Right ventricle myocardium inferior (tissue), 1 donor: ENCODE results near the gene ANKAR. TPM values are rescaled to one million over a fixed set of nuclear protein-coding genes. Genes with fewer than 3 reads are reported as not detected.
"Not testable (repeated sequence)": the region's sequence is repeated elsewhere in the genome, so short reads cannot be mapped to it uniquely, and the experiment has no call there.

Experiments used
- ATAC-seq: fragments of 200-7000 bp; cut with Tn5 transposase; one replicate; pipeline ENCODE4 v1.9.1; 2020; ENCODE audit warnings: mild to moderate bottlenecking, moderate library complexity
- DNase-seq: peaks from one replicate; pipeline ENCODE4 v3.0.0; 2021; ENCODE audit errors: missing footprints
- intact Hi-C: fragments of 100-400 bp; cut with DNase I; formaldehyde crosslinking; loops from one replicate; pipeline ENCODE4 v1.11.0; 2022
- total RNA-seq: library from RNA; stranded (reverse); fragmentation: NEBNext Ultra II Directional; extraction: Animal tissue kit (Norgen Biotek cat#: 25700); gene quantifications from one replicate; pipeline ENCODE4 v1.2.1, GENCODE V29; 2021
- donor health status: DM: no; HTN: yes; CAD: no; lungs with severe emphysema.

ANKAR gene
- total RNA-seq, 1 donor from 2014 or later: 6.0 TPM

- ATAC-seq (peak; percentile 8), DNase-seq (no peak)
- intact Hi-C loops: no loop called here
Measured at GRCh38 chr2:189657867-189658266, 16.6 kb upstream of the ANKAR start.

- ATAC-seq (no peak), DNase-seq (no peak)
- intact Hi-C loops: no loop called here
Measured at GRCh38 chr2:189658306-189659212, 15.9 kb upstream of the ANKAR start.

- intact Hi-C loops: loop anchor here (2.0 to 5.0 kb wide), 2 partner anchors 123 to 411 kb away; partner anchors contain the start of genes ORMDL1 and PMS1
- no peak for DNase-seq
- no peak for ATAC-seq
Measured at GRCh38 chr2:189659734-189660133, 14.7 kb upstream of the ANKAR start.

- intact Hi-C loops: loop anchor here (1.0 to 5.0 kb wide), 3 partner anchors 38 to 410 kb away; partner anchors contain the start of genes ORMDL1 and PMS1
- ATAC-seq (no peak), DNase-seq (no peak)
Measured at GRCh38 chr2:189660803-189661147, 13.7 kb upstream of the ANKAR start.

GRCh38 chr2:189661148-189661956, 13.1 kb upstream of the ANKAR start, which contains the start of gene ASNSD1:
TSS of gene ASNSD1 (plus strand) at chr2:189661459. CDS start at chr2:189666133, 4,674 bp downstream.
- intact Hi-C loops: loop anchor here (1.0 to 5.0 kb wide), 3 partner anchors 37 to 409 kb away; partner anchors contain the start of genes ORMDL1 and PMS1
- peak; percentile 97 for ATAC-seq
- peak; percentile 100 for DNase-seq

- ATAC-seq (no peak), DNase-seq (no peak)
- intact Hi-C loops: loop anchor here (1.0 to 5.0 kb wide), 3 partner anchors 36 to 409 kb away; partner anchors contain the start of genes ORMDL1 and PMS1
Measured at GRCh38 chr2:189661957-189662321, 12.5 kb upstream of the ANKAR start.

- DNase-seq (no peak), ATAC-seq (no peak)
- intact Hi-C loops: loop anchor here (5.0 kb wide), 1 partner anchor 120 kb away; the partner anchor contains the start of genes ORMDL1 and PMS1
Measured at GRCh38 chr2:189662669-189663226, 11.7 kb upstream of the ANKAR start.

GRCh38 chr2:189663319-189663718, 11.2 kb upstream of the ANKAR start:
- not testable (repeated sequence) for DNase-seq

GRCh38 chr2:189669913-189670312, 4.6 kb upstream of the ANKAR start:
- intact Hi-C loops: no loop called here
- DNase-seq (no peak), ATAC-seq (no peak)

More at GRCh38 chr2:189663319-189663718, 11.2 kb upstream of the ANKAR start:
- intact Hi-C loops: loop anchor here (5.0 kb wide), 1 partner anchor 119 kb away; the partner anchor contains the start of genes ORMDL1 and PMS1
- ATAC-seq: not testable (repeated sequence)

GRCh38 chr2:189673661-189674373, 653 bp upstream of the ANKAR start:
- peak; percentile 4 for ATAC-seq
- intact Hi-C loops: loop anchor here (2.0 kb wide), 1 partner anchor 89 kb away; the partner anchor contains the start of gene OSGEPL1
- no peak for DNase-seq

GRCh38 chr2:189676471-189676870, 2.0 kb downstream of the ANKAR start:
- intact Hi-C loops: no loop called here
- ATAC-seq (no peak), DNase-seq (no peak)

- intact Hi-C loops: no loop called here
Measured at GRCh38 chr2:189679226-189679625, 4.8 kb downstream of the ANKAR start.

GRCh38 chr2:189681203-189681602, 6.7 kb downstream of the ANKAR start:
- intact Hi-C loops: no loop called here
- ATAC-seq (no peak), DNase-seq (no peak)

More at GRCh38 chr2:189679226-189679625, 4.8 kb downstream of the ANKAR start:
- no peak for DNase-seq
- ATAC-seq: no peak

- ATAC-seq: no peak
- intact Hi-C loops: no loop called here
- DNase-seq: no peak
Measured at GRCh38 chr2:189681903-189682302, 7.4 kb downstream of the ANKAR start.

GRCh38 chr2:189683348-189683747, 8.9 kb downstream of the ANKAR start:
- intact Hi-C loops: no loop called here
- no peak for ATAC-seq
- no peak for DNase-seq

- no peak for ATAC-seq
- no peak for DNase-seq
- intact Hi-C loops: no loop called here
Measured at GRCh38 chr2:189684811-189685210, 10.3 kb downstream of the ANKAR start.

- intact Hi-C loops: no loop called here
- DNase-seq (no peak), ATAC-seq (no peak)
Measured at GRCh38 chr2:189685540-189686229, 11.2 kb downstream of the ANKAR start.
